ENCODE data around the gene ZNF682.
A peak's percentile ranks its signal among the peaks of the same experiment; 100 is the strongest.
"Not testable (repeated sequence)": the region's sequence is repeated elsewhere in the genome, so short reads cannot be mapped to it uniquely, and the experiment has no call there.

The ZNF682 gene

DNA sequence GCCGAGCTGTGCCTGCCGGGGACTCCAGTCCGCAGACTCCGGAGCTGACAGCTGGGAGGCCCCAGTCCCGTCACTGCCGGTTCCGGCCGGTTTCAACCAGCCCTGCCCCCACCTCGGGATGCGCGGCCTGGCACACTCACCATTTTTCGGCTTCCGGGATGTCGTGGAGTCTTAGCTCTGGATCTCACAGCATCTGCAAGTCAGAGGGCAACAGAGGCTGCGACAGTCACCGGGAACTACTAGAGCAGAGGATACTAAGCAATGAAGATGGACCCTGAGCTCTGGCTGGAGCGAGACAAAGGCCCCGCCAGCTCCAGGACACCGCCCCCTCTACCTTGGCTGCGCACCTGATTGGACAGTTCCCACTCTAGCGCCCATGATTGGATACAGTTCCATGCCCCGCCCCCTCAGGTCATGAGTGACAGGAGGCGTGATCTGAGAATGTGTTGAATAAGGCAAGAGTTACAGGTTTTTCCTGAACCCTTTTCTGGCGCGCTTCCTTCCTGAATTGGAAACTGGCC is at the start of gene ZNF682:
TSS of gene ZNF682 (minus strand) at position 303 of the 521 bp plus-strand sequence. CDS start at position 143, 160 bp downstream.
- DNase-seq (ENCODE audit: low spot score): peak; percentile 97

DNA sequence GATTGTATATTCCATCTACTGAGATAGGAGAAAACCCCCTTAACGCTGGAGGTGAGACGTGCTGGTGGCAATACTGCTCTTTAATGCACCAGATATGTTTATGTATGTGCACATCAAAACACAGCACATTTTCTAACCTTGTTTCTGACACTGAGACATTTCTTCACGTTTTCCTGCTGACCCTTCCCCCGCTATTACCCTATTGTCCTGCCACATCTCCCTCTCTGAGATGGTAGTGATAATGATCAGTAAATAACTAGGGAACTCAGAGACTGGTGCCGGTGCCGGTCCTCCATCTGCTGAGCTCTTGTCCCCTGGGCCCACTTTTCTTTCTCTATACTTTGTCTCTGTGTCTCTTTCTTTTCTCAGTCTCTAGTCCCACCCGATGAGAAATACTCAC is 43.6 kb upstream of the ZNF682 start:
- not testable (repeated sequence) for DNase-seq (ENCODE audit: low spot score)

DNA sequence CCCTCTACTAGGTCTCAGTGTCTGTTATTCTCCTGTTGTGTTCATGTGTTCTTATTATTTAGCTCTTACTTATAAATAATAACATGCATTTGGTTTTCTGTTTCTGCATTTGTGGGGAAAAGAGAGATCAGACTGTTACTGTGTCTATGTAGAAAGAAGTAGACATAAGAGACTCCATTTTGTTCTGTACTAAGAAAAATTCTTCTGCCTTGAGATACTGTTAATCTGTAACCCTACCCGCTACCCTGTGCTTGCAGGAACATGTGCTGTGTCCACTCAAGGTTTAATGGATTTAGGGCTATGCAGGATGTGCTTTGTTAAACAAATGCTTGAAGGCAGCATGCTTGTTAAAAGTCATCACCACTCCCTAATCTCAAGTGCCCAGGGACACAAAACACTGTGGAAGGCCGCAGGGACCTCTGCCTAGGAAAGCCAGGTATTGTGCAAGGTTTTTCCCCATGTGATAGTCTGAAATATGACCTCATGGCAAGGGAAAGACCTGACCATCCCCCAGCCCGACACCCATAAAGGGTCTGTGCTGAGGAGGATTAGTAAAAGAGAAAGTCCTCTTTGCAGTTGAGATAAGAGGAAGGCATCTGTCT is 43.0 kb upstream of the ZNF682 start:
- not testable (repeated sequence) for DNase-seq (ENCODE audit: low spot score)

DNA sequence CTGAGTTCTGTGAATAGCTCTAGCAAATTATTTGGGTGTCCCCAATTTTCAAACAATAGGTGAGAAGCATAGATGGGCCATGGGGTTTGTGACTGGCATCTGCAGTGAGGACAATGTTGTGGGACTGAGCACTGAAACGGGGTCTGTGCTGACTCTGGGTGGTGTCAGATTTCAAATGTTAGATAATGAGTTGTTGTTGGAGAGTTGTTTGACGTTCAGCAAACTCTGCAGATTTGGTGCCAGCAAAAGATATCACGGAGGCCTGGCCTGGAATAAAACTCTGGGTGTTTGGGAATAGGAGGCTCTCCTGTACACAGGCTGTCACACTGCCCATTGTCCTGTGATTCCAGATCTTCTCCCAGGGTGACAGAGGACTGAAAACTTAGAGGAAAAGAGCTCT is 41.4 kb upstream of the ZNF682 start:
- no peak for DNase-seq (ENCODE audit: low spot score)

DNA sequence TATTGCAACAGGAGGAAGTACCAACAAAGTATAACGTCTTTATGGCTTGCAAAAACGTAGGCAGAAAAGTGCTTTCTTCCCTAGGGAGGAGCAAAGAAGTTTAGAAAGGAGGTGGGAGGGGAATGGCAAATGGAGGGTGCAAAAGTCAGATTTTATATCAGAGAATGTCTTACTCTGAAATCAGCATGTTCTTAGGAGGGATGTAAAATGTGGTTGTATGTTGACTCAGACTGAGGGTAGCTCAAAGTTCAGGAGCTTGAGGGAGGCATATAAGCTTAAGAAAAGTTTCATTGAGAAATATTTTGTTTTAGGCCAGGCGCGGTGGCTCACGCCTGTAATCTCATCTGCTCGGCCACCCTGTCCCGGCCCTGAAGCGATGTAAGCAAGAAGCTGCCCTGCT is 40.2 kb upstream of the ZNF682 start:
- no peak for DNase-seq (ENCODE audit: low spot score)

DNA sequence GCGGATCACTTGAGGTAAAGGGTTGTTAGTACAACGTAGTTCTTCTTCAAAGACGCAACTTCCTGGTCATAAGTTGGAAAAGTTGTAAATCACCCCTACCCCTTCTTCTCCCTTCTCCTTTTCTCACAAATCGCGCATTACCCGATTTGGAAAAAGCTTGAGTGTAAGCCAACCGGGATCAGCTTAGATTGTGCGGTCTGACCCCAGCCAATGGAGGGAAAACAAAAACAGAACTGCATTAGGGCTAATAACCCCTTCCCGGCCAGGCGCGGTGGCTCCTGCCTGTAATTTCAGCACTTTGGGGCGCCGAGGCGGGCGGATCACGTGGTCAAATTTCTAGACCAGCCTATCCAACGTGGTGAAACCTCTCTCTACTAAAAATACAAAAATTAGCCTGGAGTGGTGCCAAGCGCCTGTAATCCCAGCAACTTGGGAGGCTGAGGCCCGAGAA is 39.3 kb upstream of the ZNF682 start:
- no peak for DNase-seq (ENCODE audit: low spot score)

DNA sequence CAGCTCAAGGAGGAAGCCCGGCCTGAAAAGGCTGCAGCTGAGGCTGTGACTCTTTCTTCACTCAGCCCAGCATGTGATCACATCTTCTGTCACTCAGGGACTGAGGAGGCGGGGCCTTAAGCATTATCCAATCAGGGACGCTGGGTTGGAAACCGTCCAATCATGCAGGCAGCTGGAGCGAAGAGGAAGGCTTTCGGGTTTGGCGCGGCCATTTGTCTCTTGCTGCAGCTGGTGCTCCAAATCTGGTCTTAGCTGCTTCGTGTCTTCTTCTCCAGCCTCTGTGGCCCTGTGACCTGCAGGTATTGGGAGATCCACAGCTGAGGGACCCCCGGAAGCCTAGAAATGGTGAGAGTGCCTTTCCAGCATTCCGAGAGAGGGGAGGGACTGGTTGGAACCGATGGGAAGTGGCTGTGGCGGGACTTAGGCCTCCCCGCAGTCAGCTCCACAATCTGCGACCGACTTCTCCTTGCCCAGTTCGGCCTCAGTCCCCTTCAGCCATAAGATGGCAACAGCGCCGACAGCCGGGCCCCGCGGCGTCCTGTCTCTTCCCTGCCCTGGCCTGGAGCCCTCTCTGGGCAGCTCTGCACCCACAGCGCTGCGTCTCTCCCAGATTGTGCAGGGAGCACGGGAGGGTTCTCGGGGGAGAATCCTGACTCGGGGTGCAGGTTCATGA is 38.6 kb upstream of the ZNF682 start, which contains the start of gene ZNF90:
TSS of gene ZNF90 (plus strand) at position 210 of the 673 bp plus-strand sequence. CDS start at position 343, 133 bp downstream.
- peak; percentile 94 for DNase-seq (ENCODE audit: low spot score)

DNA sequence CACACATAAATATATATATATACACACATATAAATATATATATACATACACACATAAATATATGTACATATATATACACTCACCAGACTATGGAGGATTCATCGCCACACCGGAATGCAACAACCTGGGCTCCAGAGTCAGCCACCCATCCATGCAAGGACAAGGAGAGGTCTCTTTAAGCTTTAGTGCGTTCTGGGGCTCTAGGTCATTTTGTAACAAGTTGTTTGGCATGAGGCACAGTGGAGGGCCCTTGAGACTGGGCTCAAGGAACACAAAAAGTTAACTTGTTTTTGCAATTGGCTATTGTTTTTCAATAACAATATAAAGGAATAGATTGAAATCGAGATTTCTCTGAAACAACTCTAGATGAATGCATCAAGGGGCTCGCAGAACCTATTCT is 33.6 kb upstream of the ZNF682 start:
- DNase-seq (ENCODE audit: low spot score): no peak

DNA sequence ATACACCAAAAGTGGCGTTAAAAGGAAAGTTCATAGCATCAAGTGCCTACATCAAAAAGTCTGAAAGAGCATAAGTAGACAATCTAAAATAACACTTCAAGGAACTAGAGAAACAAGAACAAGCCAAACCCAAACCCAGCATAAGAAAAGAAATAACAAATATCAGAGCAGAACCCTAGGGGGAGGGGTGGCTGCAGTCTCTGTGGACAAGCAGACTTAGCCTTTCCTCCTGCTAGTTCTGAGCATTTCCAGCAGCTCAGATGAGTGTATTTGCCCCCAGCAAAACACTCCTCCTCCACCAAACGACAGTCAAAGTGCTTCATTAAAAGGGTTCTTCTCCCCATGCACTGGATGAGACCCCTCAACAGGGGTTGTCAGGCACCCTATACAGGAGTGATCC is 31.4 kb upstream of the ZNF682 start:
- DNase-seq (ENCODE audit: low spot score): no peak

DNA sequence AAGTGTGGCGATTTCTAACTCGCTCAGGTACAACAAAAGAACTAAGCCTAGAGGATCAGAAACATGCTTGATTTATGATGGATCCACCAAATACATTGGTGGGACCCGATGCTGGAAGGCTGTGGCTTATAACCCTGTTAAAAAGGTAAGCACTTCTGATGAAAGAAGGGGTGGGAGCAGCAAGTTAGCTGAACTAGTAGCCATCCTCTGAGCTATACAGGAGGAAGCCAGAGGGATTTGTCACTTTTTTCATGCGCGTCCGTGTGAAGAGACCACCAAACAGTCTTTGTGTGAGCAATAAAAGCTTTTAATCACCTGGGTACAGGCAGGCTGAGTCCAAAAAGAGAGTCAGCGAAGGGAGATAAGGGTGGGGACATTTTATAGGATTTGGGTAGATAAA is 29.3 kb upstream of the ZNF682 start:
- not testable (repeated sequence) for DNase-seq (ENCODE audit: low spot score)

DNA sequence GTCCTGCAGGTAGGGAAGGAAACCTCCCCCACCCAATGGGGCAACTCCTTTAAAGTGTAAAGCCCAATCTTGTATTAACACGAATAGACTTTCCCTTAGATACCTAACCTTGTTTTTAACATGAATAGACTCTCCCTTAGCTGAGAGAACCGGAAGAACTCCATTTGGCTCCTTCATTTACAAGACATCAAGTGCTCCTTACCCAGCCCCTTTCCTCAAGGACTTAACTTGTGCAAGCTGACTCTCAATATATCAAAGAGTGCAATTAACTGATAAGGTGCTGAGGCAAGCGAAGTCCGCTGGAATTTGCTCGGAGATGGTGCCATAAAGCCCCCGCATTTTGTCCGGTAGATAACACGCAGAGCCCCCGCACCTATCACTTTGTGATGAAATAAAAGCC is 28.6 kb upstream of the ZNF682 start:
- DNase-seq (ENCODE audit: low spot score): no peak

DNA sequence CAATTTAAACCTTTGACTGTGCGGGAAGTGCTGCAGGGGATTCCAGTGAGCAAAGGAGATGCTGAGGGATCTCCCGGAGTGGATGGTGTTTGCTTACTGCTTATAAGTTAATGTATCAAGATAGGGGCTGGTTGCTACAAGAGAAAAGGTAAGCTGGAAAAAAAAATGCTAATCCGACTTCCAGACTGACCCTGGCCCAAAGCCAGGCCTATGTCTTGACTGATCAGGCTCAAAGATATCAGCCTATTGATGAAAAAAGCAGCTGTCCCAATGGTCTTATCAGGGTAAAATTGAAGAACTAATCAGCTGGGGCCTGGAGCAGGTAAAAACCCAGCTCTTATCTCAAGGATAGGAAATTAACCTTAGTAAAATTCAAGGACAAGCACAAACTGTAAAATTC is 27.6 kb upstream of the ZNF682 start:
- no peak for DNase-seq (ENCODE audit: low spot score)

DNA sequence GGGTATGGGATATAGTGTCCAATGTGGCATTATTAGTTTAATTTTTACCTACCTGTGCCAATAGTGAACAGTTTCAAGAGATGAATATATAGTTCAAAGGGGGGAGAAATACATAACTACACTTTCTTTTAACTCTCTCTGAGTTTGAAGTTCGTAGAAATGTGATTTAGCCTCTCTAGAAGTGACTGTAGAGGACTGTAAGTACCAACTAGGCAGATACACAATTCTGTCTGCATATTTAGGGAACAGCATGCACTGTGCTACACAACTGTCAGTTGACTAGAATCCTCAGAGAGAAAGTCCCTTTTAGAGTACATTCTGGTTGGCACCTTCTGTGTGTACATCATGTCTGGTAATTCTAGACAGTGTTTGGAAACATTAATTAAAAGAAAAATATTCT is 21.0 kb upstream of the ZNF682 start:
- no peak for DNase-seq (ENCODE audit: low spot score)

DNA sequence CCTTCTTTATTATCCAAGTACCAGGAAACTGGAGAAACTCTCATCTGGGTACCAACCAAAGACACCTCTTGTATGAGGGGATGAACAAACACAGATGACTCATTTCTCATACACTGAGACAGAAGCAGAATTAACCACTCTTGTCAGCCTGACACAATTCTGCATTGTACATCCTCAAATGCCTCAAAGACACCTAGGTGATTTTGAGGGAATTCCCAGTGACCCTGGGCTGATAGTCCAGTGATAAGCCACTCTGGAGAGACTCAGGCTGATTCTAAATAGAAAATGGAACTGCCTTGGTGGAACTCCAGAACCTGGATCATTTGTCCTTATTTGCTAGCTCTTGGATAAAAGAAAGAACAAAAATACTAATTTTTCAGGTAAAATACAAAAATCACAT is 19.4 kb upstream of the ZNF682 start:
- not testable (repeated sequence) for DNase-seq (ENCODE audit: low spot score)

DNA sequence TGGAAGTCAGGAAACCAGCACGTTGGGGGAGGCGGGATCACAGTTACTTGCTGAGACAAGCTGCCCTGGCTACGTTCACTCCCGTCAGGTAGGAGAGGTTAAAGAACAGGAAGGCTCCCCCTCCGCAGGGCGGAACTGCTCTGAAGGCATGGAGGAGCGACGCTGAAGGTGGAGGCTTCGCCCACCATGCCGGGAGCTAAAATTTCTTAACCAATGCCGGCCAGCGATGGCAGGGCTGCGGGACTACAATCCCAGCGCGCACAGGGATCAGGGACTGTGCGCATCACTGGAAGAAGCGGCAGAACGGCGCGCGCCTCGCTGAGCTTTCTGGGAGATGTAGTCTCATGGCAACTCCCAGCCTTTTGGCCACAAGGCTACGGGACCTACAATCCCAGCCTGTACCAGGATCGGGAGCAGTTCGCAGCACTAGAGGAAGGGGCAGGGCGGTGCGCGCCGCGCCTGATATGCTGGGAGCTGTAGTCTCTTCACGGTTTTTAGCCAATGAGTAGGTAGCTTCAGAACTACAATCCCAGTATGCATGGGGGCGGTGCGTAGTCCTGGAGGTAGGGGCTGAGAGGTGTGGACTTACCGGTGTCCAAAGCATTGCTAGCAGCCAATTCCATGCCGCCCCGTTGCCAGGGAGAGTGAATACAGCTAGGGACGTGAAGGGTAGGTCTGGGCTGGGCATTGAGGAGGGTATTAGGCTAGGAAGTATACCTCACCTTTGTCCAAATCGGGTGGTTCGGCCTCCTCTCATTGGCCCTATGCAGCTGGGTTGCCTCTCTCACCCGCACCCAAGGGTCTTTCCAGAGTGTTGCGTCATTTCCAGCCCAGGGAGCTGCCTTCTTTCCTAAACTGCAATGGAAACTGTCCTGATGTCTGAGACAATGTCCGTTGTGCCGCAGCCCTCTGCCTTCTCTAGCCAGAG is 12.8 kb upstream of the ZNF682 start:
- peak; percentile 92 for DNase-seq (ENCODE audit: low spot score)

DNA sequence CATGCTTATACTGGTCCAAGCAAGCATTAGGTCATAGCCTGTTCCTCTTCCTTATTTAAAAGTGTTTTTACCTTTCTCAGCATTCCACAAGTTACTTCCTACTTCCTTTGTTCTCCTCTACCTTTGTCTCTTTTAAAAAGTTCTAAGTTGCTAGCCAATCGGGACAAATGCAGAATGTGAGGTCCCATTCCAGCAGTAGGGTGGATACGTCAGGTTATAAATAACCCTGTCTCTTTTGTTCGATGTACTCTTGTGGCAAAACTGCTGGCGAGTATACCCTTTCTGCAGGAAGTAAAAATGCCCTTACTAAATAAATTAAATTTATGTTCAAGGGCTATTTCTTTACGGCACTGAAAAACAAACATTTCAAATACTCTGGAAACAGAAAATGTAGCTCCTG is 6.4 kb upstream of the ZNF682 start:
- not testable (repeated sequence) for DNase-seq (ENCODE audit: low spot score)

DNA sequence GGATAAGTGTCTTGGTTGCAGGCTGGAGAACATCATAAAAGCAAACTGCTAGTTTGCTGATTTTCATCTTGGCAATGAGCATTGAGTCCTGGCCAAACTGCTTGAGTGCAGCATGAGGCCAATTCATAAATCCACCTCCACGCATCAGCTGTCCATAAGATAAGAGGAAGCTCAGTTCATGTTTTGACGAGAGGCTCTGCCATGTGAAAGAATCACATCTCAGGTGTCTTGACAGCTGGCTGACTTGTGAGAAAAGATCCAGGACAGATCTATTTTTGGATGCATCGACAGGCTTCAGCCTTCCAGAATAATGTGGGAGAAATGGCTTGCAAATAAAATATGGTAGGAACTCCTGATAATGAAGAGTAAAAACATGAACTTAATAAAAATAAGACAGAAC is 5.4 kb upstream of the ZNF682 start:
- no peak for DNase-seq (ENCODE audit: low spot score)

DNA sequence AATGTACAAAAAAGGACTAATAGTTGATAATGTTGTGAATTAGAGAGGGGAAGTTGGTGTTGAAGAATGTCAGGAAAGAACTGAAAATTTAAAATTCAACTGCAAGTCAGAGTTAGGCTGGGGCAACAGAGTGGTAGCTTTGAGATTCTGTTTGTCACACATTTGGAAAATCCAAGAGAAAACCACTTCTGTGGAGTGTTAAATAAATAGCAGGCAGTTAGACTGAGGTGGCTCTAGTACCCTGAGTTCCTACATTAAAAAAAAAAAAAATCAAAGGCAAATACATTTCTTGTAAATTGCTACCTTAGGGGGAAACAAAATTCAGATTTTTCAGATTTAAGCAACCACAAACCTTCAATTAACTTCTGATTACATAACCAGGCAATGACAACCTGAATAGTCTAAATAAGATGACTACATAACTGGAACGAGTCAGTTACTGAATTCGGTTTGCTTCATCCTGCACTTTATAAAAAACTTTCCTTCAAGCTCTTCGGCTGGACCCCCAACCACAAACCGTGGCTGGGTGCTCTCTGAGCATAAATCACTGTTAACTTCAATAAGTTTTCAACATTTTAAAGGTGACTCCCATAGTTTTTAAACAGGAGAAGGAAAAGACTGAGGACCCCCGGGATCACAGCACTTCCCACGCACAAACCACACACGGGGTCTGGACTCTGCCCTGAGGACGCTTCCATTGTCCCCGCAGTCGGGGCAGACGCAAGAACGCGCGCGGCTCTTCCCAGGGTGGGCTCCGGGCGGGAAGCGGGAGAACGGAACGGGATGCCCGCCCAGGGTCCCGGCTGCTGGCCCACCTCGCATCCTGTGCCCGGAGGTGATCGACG is 725 bp downstream of the ZNF682 start:
- DNase-seq (ENCODE audit: low spot score): no peak

DNA sequence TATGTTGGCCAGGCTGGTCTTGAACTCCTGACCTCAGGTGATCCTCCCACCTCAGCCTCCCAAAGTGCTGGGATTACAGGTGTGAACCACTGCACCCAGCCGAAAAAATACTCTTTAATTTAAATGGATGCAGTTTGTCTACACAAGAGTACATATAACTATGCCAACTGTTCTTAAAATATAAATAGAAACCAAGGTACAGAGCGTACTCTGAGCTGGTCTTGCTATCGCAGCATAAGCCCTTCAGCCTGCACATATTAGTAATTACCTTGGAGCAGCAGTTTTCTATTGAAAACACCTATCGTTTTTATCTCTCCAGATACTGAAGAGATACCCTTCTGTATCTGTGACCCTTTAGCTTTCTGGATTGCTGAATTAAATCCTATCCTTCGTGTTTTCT is 3.4 kb downstream of the ZNF682 start:
- DNase-seq (ENCODE audit: low spot score): no peak

DNA sequence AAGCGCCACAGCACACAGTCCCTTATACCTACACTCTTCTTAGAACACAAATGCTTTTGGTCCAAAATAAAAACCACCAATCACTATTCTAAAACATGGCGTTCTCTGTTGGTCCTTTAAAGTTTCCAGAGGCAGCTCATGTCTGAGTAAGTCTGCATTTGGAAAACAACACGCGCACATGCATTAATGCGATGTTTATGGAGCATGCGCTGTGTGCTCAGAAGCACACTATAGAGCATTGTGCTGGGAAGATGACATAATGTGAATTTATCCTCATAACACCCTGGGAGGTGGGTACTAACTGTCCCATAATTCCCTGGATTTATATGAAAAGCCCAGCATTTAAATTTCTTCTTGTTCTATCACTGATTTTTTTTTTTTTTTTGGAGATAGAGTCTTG is 10.7 kb downstream of the ZNF682 start:
- DNase-seq (ENCODE audit: low spot score): no peak

DNA sequence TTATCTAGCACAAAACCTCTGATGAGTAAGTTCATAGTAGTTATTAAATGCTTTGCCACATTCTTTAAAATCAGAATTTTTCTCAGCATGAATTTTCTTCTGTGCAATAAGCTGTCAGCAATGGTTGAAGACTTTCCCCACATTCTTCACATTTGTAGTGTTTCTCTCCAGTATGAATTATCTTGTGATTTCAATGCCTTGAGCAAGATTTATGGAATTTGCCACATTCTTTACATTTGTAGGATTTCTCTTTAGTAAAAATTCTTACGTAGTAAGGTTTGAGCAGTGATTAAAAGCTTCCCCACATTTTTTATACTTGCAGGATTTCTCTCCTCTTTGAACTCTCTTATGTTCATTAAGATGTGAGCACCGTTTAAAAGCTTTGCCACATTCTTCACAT is 33.6 kb downstream of the ZNF682 start:
- DNase-seq (ENCODE audit: low spot score): no peak
